MG63 (cell line): ENCODE measurements around the gene GRID2. TPM values are rescaled to one million over a fixed set of nuclear protein-coding genes. Genes with fewer than 3 reads are reported as not detected.

Experiments used
- DNase-seq: peaks from one replicate; pipeline ENCODE4 v3.0.0-alpha.2; 2020
- H3K27me3 ChIP-seq: fragments of 250-450 bp; sonication (Bioruptor Pico); 2 replicates; pipeline ENCODE4 v1.5.1; 2020; ENCODE audit warnings: mild to moderate bottlenecking, moderate library complexity
- H3K36me3 ChIP-seq: fragments of 250-450 bp; sonication (Bioruptor Pico); 2 replicates; pipeline ENCODE4 v1.5.1; 2020; ENCODE audit warnings: mild to moderate bottlenecking, moderate library complexity
- H3K4me3 ChIP-seq: fragments of 250-450 bp; sonication (Bioruptor Pico); 2 replicates; pipeline ENCODE4 v1.5.1; 2020; ENCODE audit warnings: mild to moderate bottlenecking, moderate library complexity
- H3K9me3 ChIP-seq: fragments of 250-450 bp; sonication (Bioruptor Pico); 2 replicates; pipeline ENCODE4 v1.5.1; 2020; ENCODE audit warnings: mild to moderate bottlenecking, moderate library complexity
- total RNA-seq: library from RNA; depleted of rRNA; stranded (reverse); fragments of >200 nt; shearing (Covaris generic); gene quantifications from 2 replicates; pipeline ENCODE4 v1.2.3, GENCODE V29; 2014; ENCODE audit warnings: low replicate concordance

GRID2 gene
- total RNA-seq, 1 experiment from 2014 or later = not detected

- Histone ChIP-seq H3K36me3 (no peaks in the 10 kb centered on the region), H3K9me3 (no peaks in the 10 kb centered on the region), H3K27me3 (no peaks in the 10 kb centered on the region), H3K4me3 (no peak overlapping the region)
- no peak for DNase-seq
Observed at GRCh38 chr4:93760284-93760683, 1456.5 kb downstream of the GRID2 start.

DNA sequence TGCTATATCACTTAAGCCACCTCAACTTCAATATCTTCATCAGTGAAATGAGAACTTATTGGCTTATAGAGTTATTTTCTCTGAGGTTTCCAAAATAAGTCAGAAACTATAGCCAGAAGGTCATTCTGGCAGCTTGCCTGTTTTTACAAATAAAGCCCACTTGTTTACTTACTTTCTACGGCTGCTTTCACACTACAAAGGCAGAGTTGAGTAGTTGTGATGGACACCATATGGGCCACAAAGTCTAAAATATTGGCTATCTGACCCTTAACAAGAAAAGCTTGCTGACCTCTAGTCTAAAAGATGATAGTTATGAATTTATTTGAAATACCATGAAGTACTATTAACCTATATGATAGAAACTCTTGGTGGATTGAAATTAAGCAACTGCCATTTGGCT is 1457.5 kb downstream of the GRID2 start:
- no peak overlapping the region for H3K4me3 ChIP-seq
- H3K27me3 ChIP-seq = no peaks in the 10 kb centered on the region
- no peaks in the 10 kb centered on the region for H3K36me3 ChIP-seq
- DNase-seq = no peak
- no peaks in the 10 kb centered on the region for H3K9me3 ChIP-seq

GRCh38 chr4:93764639-93765246 is 1461.0 kb downstream of the GRID2 start:
- Histone ChIP-seq H3K9me3 (no peaks in the 10 kb centered on the region), H3K36me3 (no peaks in the 10 kb centered on the region), H3K4me3 (no peak overlapping the region), H3K27me3 (no peaks in the 10 kb centered on the region)
- DNase-seq = no peak

DNA sequence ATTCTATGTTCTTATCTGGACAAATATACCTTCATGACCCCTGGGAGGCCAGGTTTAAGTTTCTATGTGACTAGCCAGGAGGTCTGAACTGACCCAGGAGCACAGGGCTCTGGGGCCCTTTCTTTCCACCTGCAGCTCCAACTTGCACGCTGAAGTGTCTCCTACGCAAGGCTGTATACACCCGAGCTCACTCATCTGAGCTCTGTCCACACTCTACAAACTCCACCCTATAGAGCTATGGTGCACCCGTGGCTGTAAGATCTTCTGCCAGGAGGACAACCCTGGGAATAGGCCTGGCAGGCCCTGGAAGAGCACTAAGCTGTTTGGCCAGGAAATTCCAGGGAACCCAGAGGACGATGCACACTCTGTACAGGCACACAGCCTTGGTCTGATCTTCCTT is 1464.2 kb downstream of the GRID2 start:
- no peaks in the 10 kb centered on the region for H3K9me3 ChIP-seq
- H3K36me3 ChIP-seq = no peaks in the 10 kb centered on the region
- no peak for DNase-seq
- no peak overlapping the region for H3K4me3 ChIP-seq
- no peaks in the 10 kb centered on the region for H3K27me3 ChIP-seq

DNA sequence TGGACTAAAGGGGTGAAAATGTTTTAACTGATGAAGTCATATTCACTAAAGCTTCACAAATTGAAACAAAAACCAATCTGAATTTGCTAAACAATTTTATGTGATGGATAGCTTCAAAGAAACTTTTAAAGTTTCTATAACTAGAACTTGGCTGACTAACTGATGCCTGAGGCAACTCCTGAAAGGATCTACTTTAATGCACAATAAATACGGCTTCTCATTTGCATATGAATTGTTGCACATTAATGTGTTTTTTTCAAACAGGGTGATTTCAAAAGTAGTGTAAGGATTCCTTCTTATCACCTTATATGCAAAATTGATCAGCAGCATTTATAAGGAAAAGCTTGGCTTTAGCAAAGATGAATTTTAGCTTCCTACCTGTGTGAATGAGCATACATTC is 1466.4 kb downstream of the GRID2 start:
- no peak for DNase-seq
- no peaks in the 10 kb centered on the region for H3K9me3 ChIP-seq
- no peaks in the 10 kb centered on the region for H3K36me3 ChIP-seq
- no peak overlapping the region for H3K4me3 ChIP-seq
- H3K27me3 ChIP-seq = no peaks in the 10 kb centered on the region

DNA sequence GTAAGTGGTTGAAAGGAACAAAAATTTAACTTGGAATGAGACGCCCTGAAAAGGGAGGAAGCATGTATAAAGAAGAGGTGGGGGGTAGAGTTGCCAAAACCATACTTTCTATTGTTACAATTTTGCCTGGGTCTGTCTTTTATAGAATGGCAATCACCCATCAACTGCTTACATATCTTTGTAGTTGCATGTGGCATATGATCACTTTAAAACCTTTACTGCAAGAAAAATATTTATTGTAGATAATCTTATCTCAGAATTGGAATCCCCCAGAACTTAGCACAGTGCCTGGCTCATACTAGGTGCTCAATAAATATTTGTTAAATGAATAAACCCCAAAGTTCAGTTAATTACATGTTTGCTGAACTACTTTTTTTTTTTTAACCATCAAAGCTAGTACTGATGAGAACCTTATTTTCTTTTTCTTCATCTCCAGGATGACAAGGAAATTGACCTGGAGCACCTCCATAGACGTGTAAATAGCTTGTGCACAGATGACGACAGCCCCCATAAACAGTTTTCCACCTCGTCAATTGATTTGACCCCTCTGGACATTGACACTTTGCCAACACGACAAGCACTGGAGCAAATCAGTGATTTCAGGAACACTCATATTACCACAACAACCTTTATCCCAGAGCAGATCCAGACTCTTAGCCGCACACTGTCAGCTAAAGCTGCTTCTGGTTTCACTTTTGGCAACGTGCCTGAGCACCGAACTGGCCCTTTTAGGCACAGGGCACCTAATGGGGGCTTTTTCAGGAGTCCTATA is 1468.1 kb downstream of the GRID2 start:
- Histone ChIP-seq H3K9me3 (no peaks in the 10 kb centered on the region), H3K4me3 (no peak overlapping the region), H3K36me3 (no peaks in the 10 kb centered on the region), H3K27me3 (no peaks in the 10 kb centered on the region)
- no peak for DNase-seq

- H3K9me3 ChIP-seq = no peaks in the 10 kb centered on the region
Observed at GRCh38 chr4:93772858-93773257, 1469.1 kb downstream of the GRID2 start.

DNA sequence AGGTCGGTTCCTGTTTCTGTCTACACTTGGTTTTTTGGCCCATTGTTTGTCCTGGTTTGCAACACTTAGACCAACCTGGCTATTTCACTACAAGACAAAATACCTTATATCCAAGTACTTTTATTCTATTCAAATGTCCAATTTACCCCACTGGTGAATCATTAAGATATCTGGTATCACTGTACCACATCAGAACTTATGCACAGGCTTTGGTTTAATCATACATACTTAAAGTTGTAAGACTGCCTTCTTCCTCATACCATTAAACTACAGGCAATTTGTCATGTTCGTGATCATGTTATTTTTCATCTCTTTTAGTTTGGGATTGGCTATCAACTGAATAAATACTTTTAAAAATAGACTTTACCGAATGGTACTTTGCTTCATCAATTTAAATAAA is 1471.8 kb downstream of the GRID2 start:
- Histone ChIP-seq H3K4me3 (no peak overlapping the region), H3K9me3 (no peaks in the 10 kb centered on the region), H3K27me3 (no peaks in the 10 kb centered on the region), H3K36me3 (no peaks in the 10 kb centered on the region)
- no peak for DNase-seq

More at GRCh38 chr4:93772858-93773257, 1469.1 kb downstream of the GRID2 start:
- no peak overlapping the region for H3K4me3 ChIP-seq
- H3K36me3 ChIP-seq = no peaks in the 10 kb centered on the region
- H3K27me3 ChIP-seq = no peaks in the 10 kb centered on the region
- DNase-seq = no peak

DNA sequence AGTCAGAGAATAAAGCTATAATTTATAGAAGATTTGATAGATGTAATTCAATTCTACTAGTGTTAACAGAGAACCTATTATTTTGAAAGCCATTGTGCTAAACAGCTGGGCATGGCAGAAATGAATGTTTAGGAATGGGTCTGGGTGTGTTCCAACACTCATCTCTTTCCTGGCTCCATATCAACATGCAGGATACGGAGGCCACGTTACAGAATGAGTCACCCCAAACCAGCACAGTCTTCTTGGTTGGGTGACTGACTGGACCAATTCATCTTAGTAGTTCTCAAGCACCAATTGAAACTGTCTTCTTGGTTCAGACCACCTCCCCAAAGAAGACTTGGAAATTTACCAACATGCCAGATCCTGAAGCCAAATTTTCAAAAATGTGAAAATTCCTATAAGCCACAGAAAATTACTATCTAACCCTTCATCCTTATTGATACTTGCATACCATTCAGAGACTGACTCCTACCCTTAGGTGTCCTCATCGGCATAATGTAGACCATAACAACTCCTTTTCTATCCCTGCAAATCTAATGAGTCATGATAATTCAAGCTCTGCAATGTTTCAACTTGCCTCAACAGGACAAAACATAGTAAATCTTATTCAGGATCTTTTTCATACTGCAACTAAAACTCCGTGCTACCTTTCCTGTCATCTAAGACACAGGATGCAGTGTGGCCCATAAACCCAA is 1472.8 kb downstream of the GRID2 start:
- Histone ChIP-seq H3K36me3 (no peaks in the 10 kb centered on the region), H3K9me3 (no peaks in the 10 kb centered on the region), H3K4me3 (no peak overlapping the region), H3K27me3 (no peaks in the 10 kb centered on the region)
- peak; percentile 27 for DNase-seq

DNA sequence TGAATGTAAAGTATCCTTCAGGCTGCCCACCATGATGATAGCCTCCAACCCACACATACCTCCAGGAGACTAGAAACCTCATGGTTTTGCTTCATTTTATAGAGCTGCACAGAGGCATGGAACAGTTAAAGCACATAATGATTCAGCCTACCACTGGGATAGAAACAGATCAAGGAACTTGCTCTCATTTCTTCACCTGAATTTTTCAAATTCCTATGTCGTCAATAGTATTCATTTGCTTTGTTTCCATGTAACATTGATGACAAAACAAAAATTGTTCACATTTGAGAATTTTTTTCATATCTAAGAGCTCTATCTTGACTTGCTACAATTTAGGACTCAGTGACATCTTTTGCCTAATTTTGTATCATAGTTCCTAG is 1473.3 kb downstream of the GRID2 start:
- no peak for DNase-seq
- no peaks in the 10 kb centered on the region for H3K9me3 ChIP-seq
- no peaks in the 10 kb centered on the region for H3K36me3 ChIP-seq
- H3K4me3 ChIP-seq = no peak overlapping the region
- H3K27me3 ChIP-seq = no peaks in the 10 kb centered on the region

DNA sequence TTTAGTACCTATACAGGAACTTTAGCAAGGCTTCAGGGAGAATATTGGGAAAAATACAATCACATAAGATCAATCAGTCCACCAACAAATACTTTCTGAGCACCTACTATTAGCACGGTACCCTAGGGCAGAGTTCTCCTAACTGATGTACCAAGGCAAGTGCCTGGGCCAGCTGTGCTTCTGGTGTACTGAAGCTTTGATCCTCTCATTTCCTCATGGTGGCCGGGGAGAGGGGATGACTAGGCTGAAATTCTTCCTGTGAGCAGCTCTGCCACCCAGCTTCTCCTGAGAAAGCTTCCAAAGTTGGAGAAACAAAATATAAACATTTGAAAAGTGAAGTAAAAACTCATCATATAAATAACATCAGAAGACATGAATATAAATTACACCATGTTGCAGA is 1475.5 kb downstream of the GRID2 start:
- DNase-seq = no peak
- Histone ChIP-seq H3K36me3 (no peaks in the 10 kb centered on the region), H3K9me3 (no peaks in the 10 kb centered on the region)

DNA sequence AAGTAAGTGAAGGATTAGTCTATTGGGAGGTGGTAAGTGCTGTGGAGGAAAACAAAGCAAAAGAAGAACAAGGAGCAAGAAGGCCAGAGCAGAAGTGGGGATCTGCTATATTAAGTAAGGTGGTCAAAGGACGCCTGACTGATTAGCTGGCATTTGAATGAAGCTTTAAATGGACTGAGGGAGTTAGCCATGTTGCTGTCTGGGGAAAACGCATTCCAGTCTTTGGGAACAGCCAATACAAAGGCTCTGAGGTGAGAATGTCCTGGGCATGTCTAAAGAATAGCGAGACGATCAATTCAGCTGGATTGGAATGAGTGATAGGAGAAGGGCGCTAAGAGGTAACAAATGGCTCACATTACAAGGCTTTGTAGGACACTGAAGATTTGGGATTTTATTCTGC is 1476.3 kb downstream of the GRID2 start:
- no peak for DNase-seq
- Histone ChIP-seq H3K9me3 (no peaks in the 10 kb centered on the region), H3K4me3 (no peak overlapping the region), H3K36me3 (no peaks in the 10 kb centered on the region), H3K27me3 (no peaks in the 10 kb centered on the region)

More for the DNA sequence above, 1475.5 kb downstream of the GRID2 start:
- H3K4me3 ChIP-seq = no peak overlapping the region
- H3K27me3 ChIP-seq = no peaks in the 10 kb centered on the region

- Histone ChIP-seq H3K9me3 (no peaks in the 10 kb centered on the region), H3K27me3 (no peaks in the 10 kb centered on the region), H3K36me3 (no peaks in the 10 kb centered on the region), H3K4me3 (no peak overlapping the region)
- DNase-seq = no peak
Observed at GRCh38 chr4:93781198-93781597, 1477.4 kb downstream of the GRID2 start.

GRCh38 chr4:93786149-93786548 is 1482.4 kb downstream of the GRID2 start:
- Histone ChIP-seq H3K4me3 (no peak overlapping the region), H3K36me3 (no peaks in the 10 kb centered on the region), H3K27me3 (no peaks in the 10 kb centered on the region), H3K9me3 (no peaks in the 10 kb centered on the region)
- no peak for DNase-seq

DNA sequence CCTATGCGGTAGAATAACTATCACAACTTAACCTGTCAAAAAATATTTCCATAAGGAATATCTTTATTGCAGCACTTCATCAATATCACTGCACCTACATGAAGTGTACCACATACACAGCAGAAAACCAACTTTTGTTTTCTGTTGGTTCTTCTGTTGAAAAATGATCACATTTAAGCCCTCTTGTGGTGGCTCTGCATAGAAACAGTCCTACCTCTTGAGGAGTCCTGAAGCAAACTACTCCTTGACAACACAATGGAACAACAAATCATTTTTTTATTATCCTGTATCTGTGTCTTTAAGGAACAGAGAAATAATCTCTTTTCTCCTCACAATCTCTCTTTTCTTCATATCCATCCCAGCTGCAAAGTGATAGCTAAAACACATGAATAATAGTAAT is 1484.9 kb downstream of the GRID2 start:
- H3K27me3 ChIP-seq = no peaks in the 10 kb centered on the region
- no peak for DNase-seq
- no peak overlapping the region for H3K4me3 ChIP-seq
- no peaks in the 10 kb centered on the region for H3K9me3 ChIP-seq
- H3K36me3 ChIP-seq = no peaks in the 10 kb centered on the region

GRCh38 chr4:93791570-93792195 is 1487.9 kb downstream of the GRID2 start:
- no peak for DNase-seq
- Histone ChIP-seq H3K9me3 (no peaks in the 10 kb centered on the region), H3K27me3 (no peaks in the 10 kb centered on the region), H3K4me3 (no peak overlapping the region), H3K36me3 (no peaks in the 10 kb centered on the region)

- Histone ChIP-seq H3K36me3 (no peaks in the 10 kb centered on the region), H3K27me3 (no peaks in the 10 kb centered on the region), H3K9me3 (no peaks in the 10 kb centered on the region), H3K4me3 (no peak overlapping the region)
- no peak for DNase-seq
Observed at GRCh38 chr4:93802045-93802444, 1498.3 kb downstream of the GRID2 start.
